Endothelial cell of umbilical vein (primary cell): ENCODE results near the gene STK11IP. TPM values are rescaled to one million over a fixed set of nuclear protein-coding genes. Genes with fewer than 3 reads are reported as not detected.

ENCODE experiments used
- BruUV-seq: library from RNA; stranded (reverse); fragments of 400-500 nt; replicated peaks from 2 replicates; lab custom pipeline; 2021; lab: Mats Ljungman, UMichigan
- CTCF ChIA-PET: fragments of 300-600, 350-600 bp; sonication (Branson Sonifier 250); formaldehyde crosslinking; loops from one replicate; lab custom pipeline; 2021; ENCODE audit warnings: antibody characterized with exemption, inconsistent platforms; lab: Charles Lee
- POLR2A ChIA-PET: fragments of 300-600, 350-600 bp; sonication (Branson Sonifier 250); formaldehyde crosslinking; loops from one replicate; lab custom pipeline; 2021; ENCODE audit warnings: antibody characterized with exemption, inconsistent platforms; lab: Charles Lee
- DNase-seq: peaks from one replicate; pipeline ENCODE4 v3.0.0-alpha.2; 2011; ENCODE audit warnings: low read depth, low spot score
- FAIRE-seq: peaks from 2 replicates; lab custom pipeline; 2011; peaks lifted over from hg19 to GRCh38; lab: Jason Lieb, UNC
- H2AFZ ChIP-seq: 2 replicates; pipeline ENCODE4 v1.6.0; 2012; ENCODE audit warnings: low read depth, low read length, control low read depth, inconsistent platforms
- H3K27ac ChIP-seq: 2 replicates; pipeline ENCODE4 v1.5.1; 2011; ENCODE audit warnings: low read depth, mild to moderate bottlenecking, control low read depth, low read length, moderate library complexity; ENCODE audit not compliant: insufficient read depth
- H3K27me3 ChIP-seq, 2 experiments: 2 replicates each; pipeline versions ENCODE4 v1.6.0 to v1.6.1; 2011; ENCODE audit warnings: low read length in 2 of 2, mixed read lengths in 1 of 2; ENCODE audit not compliant: control insufficient read depth in 2 of 2, insufficient read depth in 2 of 2
- H3K36me3 ChIP-seq, 2 experiments: 2 replicates in 1 of 2; 3 replicates in 1 of 2; pipeline ENCODE4 v1.5.1; 2011; ENCODE audit warnings: low read length in 2 of 2, mild to moderate bottlenecking in 1 of 2, moderate library complexity in 1 of 2; ENCODE audit not compliant: control insufficient read depth in 2 of 2, insufficient read depth in 2 of 2; ENCODE audit errors: extremely low read depth in 1 of 2
- H3K4me1 ChIP-seq: 3 replicates; pipeline ENCODE4 v1.5.1; 2011; ENCODE audit warnings: mild to moderate bottlenecking, low read length; ENCODE audit not compliant: control insufficient read depth, insufficient read depth; ENCODE audit errors: extremely low read depth
- H3K4me2 ChIP-seq: 2 replicates; pipeline ENCODE4 v1.6.1; 2011; ENCODE audit warnings: low read length, control low read depth, mixed read lengths; ENCODE audit not compliant: insufficient read depth
- H3K4me3 ChIP-seq, 3 experiments: fragments of 200-600 bp in 1 of 3; sonication (generic), shearing (Covaris generic) in 1 of 3; replicated peaks in 1 of 3; 2 replicates each; pipeline ENCODE4 v1.5.1; 2011 to 2016; ENCODE audit warnings: control low read depth in 3 of 3, low read length in 3 of 3, mild to moderate bottlenecking in 2 of 3, inconsistent platforms in 1 of 3, low read depth in 1 of 3, moderate library complexity in 1 of 3; ENCODE audit not compliant: insufficient read depth in 1 of 3
- H3K79me2 ChIP-seq: 2 replicates; pipeline ENCODE4 v1.6.0; 2012; ENCODE audit warnings: low read length, inconsistent platforms; ENCODE audit not compliant: control insufficient read depth, insufficient read depth
- H3K9ac ChIP-seq: replicated peaks from 2 replicates; pipeline ENCODE3; 2011; ENCODE audit warnings: low read length, control low read depth; ENCODE audit not compliant: insufficient read depth; ENCODE audit errors: extremely low read depth
- H3K9me1 ChIP-seq: replicated peaks from 3 replicates; pipeline ENCODE4 v1.6.0; 2011; ENCODE audit warnings: mild to moderate bottlenecking, low read length; ENCODE audit not compliant: control insufficient read depth, insufficient read depth; ENCODE audit errors: extremely low read depth
- H3K9me3 ChIP-seq: replicated peaks from 2 replicates; pipeline ENCODE4 v1.5.1; 2012; ENCODE audit warnings: low read length, inconsistent platforms; ENCODE audit not compliant: control insufficient read depth, insufficient read depth
- H4K20me1 ChIP-seq: replicated peaks from 2 replicates; pipeline ENCODE3; 2011; ENCODE audit warnings: mild to moderate bottlenecking, low read length; ENCODE audit not compliant: control insufficient read depth, insufficient read depth; ENCODE audit errors: extremely low read depth
- EZH2 ChIP-seq: IDR thresholded peaks from 2 replicates; pipeline ENCODE4 v1.6.1; 2012; ENCODE audit warnings: borderline replicate concordance, low read depth, mild to moderate bottlenecking, moderate library complexity, low read length, inconsistent platforms; ENCODE audit not compliant: severe bottlenecking
- FOS ChIP-seq: IDR thresholded peaks from 2 replicates; pipeline ENCODE4 v1.6.1; 2011; ENCODE audit warnings: mild to moderate bottlenecking, low read length, moderate library complexity, borderline replicate concordance; ENCODE audit not compliant: insufficient read depth
- GATA2 ChIP-seq: IDR thresholded peaks from 2 replicates; pipeline ENCODE4 v1.7.0; 2011; ENCODE audit warnings: low read depth, mild to moderate bottlenecking, moderate library complexity, mixed read lengths, low read length; ENCODE audit not compliant: insufficient read length, insufficient read depth
- JUN ChIP-seq: IDR thresholded peaks from 2 replicates; pipeline ENCODE4 v1.6.1; 2011; ENCODE audit warnings: borderline replicate concordance, low read depth; ENCODE audit not compliant: insufficient read length, insufficient read depth
- MAX ChIP-seq: IDR thresholded peaks from 2 replicates; pipeline ENCODE4 v1.6.1; 2011; ENCODE audit not compliant: insufficient read depth, insufficient read length
- MYC ChIP-seq: IDR thresholded peaks from one replicate; pipeline ENCODE4 v1.6.1; 2011; ENCODE audit warnings: mild to moderate bottlenecking, low read depth, low read length
- POLR2A ChIP-seq: IDR thresholded peaks from 2 replicates; pipeline ENCODE4 v1.6.1; 2012; ENCODE audit warnings: low read depth, mild to moderate bottlenecking, control low read depth, low read length
- POLR2AphosphoS5 ChIP-seq: IDR thresholded peaks from 2 replicates; pipeline ENCODE4 v1.6.1; 2012; ENCODE audit warnings: low read depth, mild to moderate bottlenecking, control low read depth, low read length, moderate library complexity; ENCODE audit not compliant: insufficient read depth
- dilution Hi-C: fragments of 300-500 bp; cut with MboI; formaldehyde crosslinking; loops from one replicate; pipeline ENCODE4 v1.15.0; 2019; ENCODE audit warnings: low sequenced_read_pairs; ENCODE audit not compliant: extremely low pct_ligation_motif_present
- intact Hi-C: fragments of 100-400 bp; cut with micrococcal nuclease; formaldehyde crosslinking; loops from one replicate; pipeline ENCODE4 v1.10.0; 2022
- polyA plus RNA-seq, 4 experiments: library from polyadenylated mRNA; depleted of rRNA in 3 of 4; stranded (reverse) in 3 of 4; unstranded in 1 of 4; fragments of >200 nt; gene quantifications; 2 replicates each; pipeline versions ENCODE4 v1.2.1 to v1.2.3, GENCODE V29; 2011 to 2012; ENCODE audit warnings: missing spikeins in 1 of 4
- total RNA-seq: library from RNA; stranded (reverse); gene quantifications from 2 replicates; pipeline ENCODE4 v1.2.3, GENCODE V29; 2021
- TF ChIP-seq, protein P1 (sequence below), 2 donors: IDR thresholded peaks; 1 replicate in 1 of 2; 2 replicates in 1 of 2; pipeline ENCODE4 v1.5.1; 2011; ENCODE audit warnings: low read length in 2 of 2, mild to moderate bottlenecking in 2 of 2, moderate library complexity in 2 of 2, control low read depth in 1 of 2, inconsistent platforms in 1 of 2, low read depth in 1 of 2; ENCODE audit not compliant: insufficient read depth in 1 of 2; ENCODE audit errors: extremely low read depth in 1 of 2

Gene STK11IP
- total and polyA plus RNA-seq, 2 donors (not counting 3 experiments of a cell fraction or from before 2014, with no cell fraction given) = 17.7 to 19.2 TPM

DNA sequence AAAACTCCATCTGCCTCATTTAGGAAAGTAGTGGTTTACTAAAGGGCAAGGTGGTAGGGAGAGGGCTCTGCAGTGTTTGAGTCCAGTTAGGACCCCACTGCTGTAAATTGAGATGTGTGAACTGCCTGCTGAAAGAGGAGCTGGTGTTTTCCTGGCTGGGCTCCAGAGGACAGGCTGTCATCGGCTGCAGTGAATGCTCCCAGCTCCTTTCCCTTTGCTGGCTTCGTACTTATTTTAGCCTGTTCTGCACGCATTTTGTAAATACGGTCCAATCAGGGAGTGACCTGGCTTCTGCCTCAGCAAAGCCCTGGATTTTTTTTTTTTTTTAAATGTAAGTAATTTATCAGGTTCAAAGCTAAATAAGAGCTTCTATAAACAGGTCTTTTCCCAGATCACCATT, 67.3 kb downstream of the STK11IP start:
- FAIRE-seq (no peak), DNase-seq (no peak)
- CTCF ChIA-PET = interaction anchor here (1.8 kb wide), 1 partner anchor 25 kb away, joined by 4 read pairs; no protein-coding TSS in a partner anchor

More for the DNA sequence above, 67.3 kb downstream of the STK11IP start:
- Histone ChIP-seq H4K20me1 (no peaks in the 10 kb centered on the region), H3K4me1 (no peaks in the 10 kb centered on the region), H3K79me2 (no peaks in the 10 kb centered on the region), H3K4me3 (no peak overlapping the region), H3K4me2 (no peak overlapping the region), H3K9me3 (no peaks in the 10 kb centered on the region), H3K36me3 (no peaks in the 10 kb centered on the region), H3K27ac (no peak overlapping the region), H3K9me1 (no peaks in the 10 kb centered on the region), H3K27me3 (no peaks in the 10 kb centered on the region), H2AFZ (no peak overlapping the region), H3K9ac (no peak overlapping the region)
- no TSS peak for BruUV-seq
- POLR2A ChIA-PET = no interaction called here
- dilution Hi-C loops = no loop called here
- TF ChIP-seq JUN (no peak), FOS (no peak), MYC (no peak), POLR2AphosphoS5 (no peak), MAX (no peak), EZH2 (no peak), POLR2A (no peak), GATA2 (no peak)
- TF ChIP-seq, protein P1, sequence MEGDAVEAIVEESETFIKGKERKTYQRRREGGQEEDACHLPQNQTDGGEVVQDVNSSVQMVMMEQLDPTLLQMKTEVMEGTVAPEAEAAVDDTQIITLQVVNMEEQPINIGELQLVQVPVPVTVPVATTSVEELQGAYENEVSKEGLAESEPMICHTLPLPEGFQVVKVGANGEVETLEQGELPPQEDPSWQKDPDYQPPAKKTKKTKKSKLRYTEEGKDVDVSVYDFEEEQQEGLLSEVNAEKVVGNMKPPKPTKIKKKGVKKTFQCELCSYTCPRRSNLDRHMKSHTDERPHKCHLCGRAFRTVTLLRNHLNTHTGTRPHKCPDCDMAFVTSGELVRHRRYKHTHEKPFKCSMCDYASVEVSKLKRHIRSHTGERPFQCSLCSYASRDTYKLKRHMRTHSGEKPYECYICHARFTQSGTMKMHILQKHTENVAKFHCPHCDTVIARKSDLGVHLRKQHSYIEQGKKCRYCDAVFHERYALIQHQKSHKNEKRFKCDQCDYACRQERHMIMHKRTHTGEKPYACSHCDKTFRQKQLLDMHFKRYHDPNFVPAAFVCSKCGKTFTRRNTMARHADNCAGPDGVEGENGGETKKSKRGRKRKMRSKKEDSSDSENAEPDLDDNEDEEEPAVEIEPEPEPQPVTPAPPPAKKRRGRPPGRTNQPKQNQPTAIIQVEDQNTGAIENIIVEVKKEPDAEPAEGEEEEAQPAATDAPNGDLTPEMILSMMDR (IDR thresholded peaks at IDR 0.05; ENCODE audit: extremely low read depth in 1 of 2, insufficient read depth in 1 of 2, low read depth in 1 of 2, low read length in 2 of 2) = no peak
- intact Hi-C loops = no loop called here
